ENCODE results near the gene EGLN2.
A peak's percentile ranks its signal among the peaks of the same experiment; 100 is the strongest.

Gene EGLN2

GRCh38 chr19:40785526-40785925 lies 13.5 kb upstream of the EGLN2 start:
- no peaks in the 10 kb centered on the region for H3K36me3 ChIP-seq
- H3K4me3 ChIP-seq (ENCODE audit: low read depth, low read length), result no peak overlapping the region
- H3K27ac ChIP-seq, result no peak overlapping the region
- H3K9me3 ChIP-seq (ENCODE audit: severe bottlenecking), result no peaks in the 10 kb centered on the region
- no peaks in the 10 kb centered on the region for H3K27me3 ChIP-seq (ENCODE audit: insufficient read depth, low read depth, severe bottlenecking)
- TF ChIP-seq CTCF (IDR thresholded peaks at IDR 0.05; ENCODE audit: low read depth, low read length), result no peak
- DNase-seq, result no peak

- Histone ChIP-seq H3K4me3 (ENCODE audit: low read depth, low read length) (no peak overlapping the region), H3K27me3 (ENCODE audit: insufficient read depth, low read depth, severe bottlenecking) (no peaks in the 10 kb centered on the region), H3K27ac (peak overlapping the region; percentile 60), H3K36me3 (no peaks in the 10 kb centered on the region), H3K9me3 (ENCODE audit: severe bottlenecking) (no peaks in the 10 kb centered on the region)
- no peak for DNase-seq
- TF ChIP-seq CTCF (IDR thresholded peaks at IDR 0.05; ENCODE audit: low read depth, low read length), result no peak
These were observed 12.6 kb upstream of the EGLN2 start for GRCh38 chr19:40786060-40787037.

- no peak for TF ChIP-seq CTCF (IDR thresholded peaks at IDR 0.05; ENCODE audit: low read depth, low read length)
- no peaks in the 10 kb centered on the region for H3K36me3 ChIP-seq
- no peak overlapping the region for H3K27ac ChIP-seq
These were observed 7.6 kb upstream of the EGLN2 start for GRCh38 chr19:40791349-40791748.

GRCh38 chr19:40791996-40792395 lies 7.0 kb upstream of the EGLN2 start:
- H3K36me3 ChIP-seq, result no peaks in the 10 kb centered on the region
- no peak overlapping the region for H3K4me3 ChIP-seq (ENCODE audit: low read depth, low read length)
- no peaks in the 10 kb centered on the region for H3K27me3 ChIP-seq (ENCODE audit: insufficient read depth, low read depth, severe bottlenecking)
- H3K27ac ChIP-seq, result no peak overlapping the region
- DNase-seq, result no peak
- TF ChIP-seq CTCF (IDR thresholded peaks at IDR 0.05; ENCODE audit: low read depth, low read length), result no peak
- no peaks in the 10 kb centered on the region for H3K9me3 ChIP-seq (ENCODE audit: severe bottlenecking)

More at GRCh38 chr19:40791349-40791748, 7.6 kb upstream of the EGLN2 start:
- H3K27me3 ChIP-seq (ENCODE audit: insufficient read depth, low read depth, severe bottlenecking), result no peaks in the 10 kb centered on the region
- no peak overlapping the region for H3K4me3 ChIP-seq (ENCODE audit: low read depth, low read length)
- H3K9me3 ChIP-seq (ENCODE audit: severe bottlenecking), result no peaks in the 10 kb centered on the region
- no peak for DNase-seq

- Histone ChIP-seq H3K27ac (peak overlapping the region; percentile 86), H3K9me3 (ENCODE audit: severe bottlenecking) (no peaks in the 10 kb centered on the region), H3K4me3 (ENCODE audit: low read depth, low read length) (no peak overlapping the region), H3K27me3 (ENCODE audit: insufficient read depth, low read depth, severe bottlenecking) (no peaks in the 10 kb centered on the region), H3K36me3 (peaks cover 22% of the 10 kb centered on the region)
- DNase-seq, result no peak
- no peak for TF ChIP-seq CTCF (IDR thresholded peaks at IDR 0.05; ENCODE audit: low read depth, low read length)
These were observed 1.6 kb upstream of the EGLN2 start for GRCh38 chr19:40797166-40797962.
